Activated CD8-positive, alpha-beta memory T cell treated with anti-CD3 and anti-CD28 coated beads for 24 hours (primary cell): ENCODE data around the gene DNTTIP2.
"Not testable (repeated sequence)": the region's sequence is repeated elsewhere in the genome, so short reads cannot be mapped to it uniquely, and the experiment has no call there.

Experiments
- DNase-seq: peaks from one replicate; pipeline ENCODE4 v3.0.0-alpha.2; 2020

The DNTTIP2 gene

GRCh38 chr1:93876244-93876643 is 2.8 kb downstream of the DNTTIP2 start:
- DNase-seq = no peak

GRCh38 chr1:93874025-93874651 is 4.9 kb downstream of the DNTTIP2 start:
- no peak for DNase-seq

GRCh38 chr1:93871366-93871765 is 7.6 kb downstream of the DNTTIP2 start:
- DNase-seq = no peak

GRCh38 chr1:93869653-93870052 is 9.4 kb downstream of the DNTTIP2 start:
- DNase-seq = no peak

- DNase-seq = not testable (repeated sequence)
These were observed 10.5 kb downstream of the DNTTIP2 start for GRCh38 chr1:93868492-93868891.

- no peak for DNase-seq
These were observed 13.8 kb downstream of the DNTTIP2 start for GRCh38 chr1:93865253-93865652.

GRCh38 chr1:93864175-93864574 is 14.8 kb downstream of the DNTTIP2 start:
- DNase-seq = no peak

- DNase-seq = not testable (repeated sequence)
These were observed 21.4 kb downstream of the DNTTIP2 start for GRCh38 chr1:93857653-93858052.

- not testable (repeated sequence) for DNase-seq
These were observed 23.0 kb downstream of the DNTTIP2 start for GRCh38 chr1:93855983-93856382.

- no peak for DNase-seq
These were observed 25.1 kb downstream of the DNTTIP2 start for GRCh38 chr1:93853940-93854339.

- DNase-seq = no peak
These were observed 27.1 kb downstream of the DNTTIP2 start for GRCh38 chr1:93851878-93852277.

GRCh38 chr1:93851327-93851712 is 27.7 kb downstream of the DNTTIP2 start:
- no peak for DNase-seq

- peak; percentile 78 for DNase-seq
These were observed 28.2 kb downstream of the DNTTIP2 start for GRCh38 chr1:93850687-93851326.

GRCh38 chr1:93848350-93848883 is 30.6 kb downstream of the DNTTIP2 start:
- no peak for DNase-seq

- DNase-seq = peak; percentile 85
These were observed 31.2 kb downstream of the DNTTIP2 start for GRCh38 chr1:93847811-93848288.

- DNase-seq = peak; percentile 98
These were observed 31.8 kb downstream of the DNTTIP2 start for GRCh38 chr1:93846992-93847810.

- DNase-seq = peak; percentile 91
These were observed 32.6 kb downstream of the DNTTIP2 start for GRCh38 chr1:93846206-93846991.

- DNase-seq = peak; percentile 62
These were observed 33.3 kb downstream of the DNTTIP2 start for GRCh38 chr1:93845538-93846205.

GRCh38 chr1:93844262-93845045 is 34.6 kb downstream of the DNTTIP2 start:
- no peak for DNase-seq

GRCh38 chr1:93842750-93843500 is 36.1 kb downstream of the DNTTIP2 start:
- DNase-seq = no peak
